Measurements from ENCODE around the gene GALNT16.

- TF ChIP-seq, protein P1, sequence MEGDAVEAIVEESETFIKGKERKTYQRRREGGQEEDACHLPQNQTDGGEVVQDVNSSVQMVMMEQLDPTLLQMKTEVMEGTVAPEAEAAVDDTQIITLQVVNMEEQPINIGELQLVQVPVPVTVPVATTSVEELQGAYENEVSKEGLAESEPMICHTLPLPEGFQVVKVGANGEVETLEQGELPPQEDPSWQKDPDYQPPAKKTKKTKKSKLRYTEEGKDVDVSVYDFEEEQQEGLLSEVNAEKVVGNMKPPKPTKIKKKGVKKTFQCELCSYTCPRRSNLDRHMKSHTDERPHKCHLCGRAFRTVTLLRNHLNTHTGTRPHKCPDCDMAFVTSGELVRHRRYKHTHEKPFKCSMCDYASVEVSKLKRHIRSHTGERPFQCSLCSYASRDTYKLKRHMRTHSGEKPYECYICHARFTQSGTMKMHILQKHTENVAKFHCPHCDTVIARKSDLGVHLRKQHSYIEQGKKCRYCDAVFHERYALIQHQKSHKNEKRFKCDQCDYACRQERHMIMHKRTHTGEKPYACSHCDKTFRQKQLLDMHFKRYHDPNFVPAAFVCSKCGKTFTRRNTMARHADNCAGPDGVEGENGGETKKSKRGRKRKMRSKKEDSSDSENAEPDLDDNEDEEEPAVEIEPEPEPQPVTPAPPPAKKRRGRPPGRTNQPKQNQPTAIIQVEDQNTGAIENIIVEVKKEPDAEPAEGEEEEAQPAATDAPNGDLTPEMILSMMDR (conservative IDR thresholded peaks at IDR 0.05; ENCODE audit: low read length) = no peak
- no peak for TF ChIP-seq EZH2phosphoT487 (IDR thresholded peaks at IDR 0.05; ENCODE audit: borderline replicate concordance, low read depth, low read length)
These were observed 115.8 kb downstream of the GALNT16 start for GRCh38 chr14:69375722-69376121.

All from OCI-LY7 (cell line).